WTC11 (cell line): ENCODE data around the gene IPCEF1. TPM values are rescaled to one million over a fixed set of nuclear protein-coding genes. Genes with fewer than 3 reads are reported as not detected.

Experiments
- ATAC-seq: fragments of 200-7000 bp; cut with Tn5 transposase; 2 replicates; pipeline ENCODE4 v1.10.0; 2021; ENCODE audit warnings: mild to moderate bottlenecking, moderate library complexity
- CTCF ChIA-PET: fragments of 300-600 bp; sonication (Branson Sonifier 250); formaldehyde crosslinking; loops from one replicate; lab custom pipeline; 2021; ENCODE audit warnings: antibody characterized with exemption; lab: Charles Lee
- POLR2A ChIA-PET: fragments of 350-600 bp; sonication (Branson Sonifier 250); formaldehyde crosslinking; loops from one replicate; lab custom pipeline; 2021; ENCODE audit warnings: antibody characterized with exemption; lab: Charles Lee
- DNase-seq: peaks from one replicate; pipeline ENCODE4 v3.0.0; 2021; ENCODE audit warnings: low spot score
- H3K27ac Mint-ChIP-seq: 2 replicates; pipeline ENCODE4 v1.8.0; 2021; ENCODE audit warnings: mixed read lengths
- H3K27me3 Mint-ChIP-seq: 2 replicates; pipeline ENCODE4 v1.8.0; 2021; ENCODE audit warnings: low read depth, mild to moderate bottlenecking, moderate library complexity, mixed read lengths
- H3K36me3 Mint-ChIP-seq: 2 replicates; pipeline ENCODE4 v1.8.0; 2021; ENCODE audit warnings: mixed read lengths
- H3K4me1 Mint-ChIP-seq: 2 replicates; pipeline ENCODE4 v1.8.0; 2022; ENCODE audit warnings: mixed read lengths
- H3K4me3 Mint-ChIP-seq: 2 replicates; pipeline ENCODE4 v1.8.0; 2021; ENCODE audit warnings: mild to moderate bottlenecking, moderate library complexity, mixed read lengths
- H3K9me3 Mint-ChIP-seq: 2 replicates; pipeline ENCODE4 v1.8.0; 2021; ENCODE audit warnings: mixed read lengths
- CREM ChIP-seq: sonication (generic); formaldehyde crosslinking; IDR thresholded peaks from 2 replicates; pipeline ENCODE4 v1.8.1; 2022; ENCODE audit warnings: mild to moderate bottlenecking, missing genetic modification reagents, moderate library complexity
- EMX1 ChIP-seq: fragments of 250-450 bp; sonication (Bioruptor Pico); IDR thresholded peaks from 2 replicates; pipeline ENCODE4 v1.8.0; 2021; ENCODE audit warnings: mild to moderate bottlenecking
- ETV6 ChIP-seq: sonication (generic); formaldehyde crosslinking; IDR thresholded peaks from 2 replicates; pipeline ENCODE4 v1.8.1; 2022; ENCODE audit warnings: mild to moderate bottlenecking, missing genetic modification reagents
- FOXK1 ChIP-seq: sonication (generic); formaldehyde crosslinking; IDR thresholded peaks from 2 replicates; pipeline ENCODE4 v1.8.0; 2022; ENCODE audit warnings: mild to moderate bottlenecking, moderate library complexity, missing genetic modification reagents
- GTF2I ChIP-seq: fragments of 250-450 bp; sonication (Bioruptor Pico); conservative IDR thresholded peaks from 2 replicates; pipeline ENCODE4 v1.4.0; 2021; ENCODE audit warnings: mild to moderate bottlenecking
- OVOL2 ChIP-seq: fragments of 250-450 bp; sonication (Bioruptor Pico); IDR thresholded peaks from 2 replicates; pipeline ENCODE4 v1.9.0; 2021; ENCODE audit warnings: mild to moderate bottlenecking, borderline replicate concordance
- SP1 ChIP-seq: sonication (generic); formaldehyde crosslinking; conservative IDR thresholded peaks from 2 replicates; pipeline ENCODE4 v1.8.1; 2022; ENCODE audit warnings: missing genetic modification reagents
- TCF7 ChIP-seq: sonication (generic); formaldehyde crosslinking; IDR thresholded peaks from 2 replicates; pipeline ENCODE4 v1.8.0; 2022; ENCODE audit warnings: mild to moderate bottlenecking, low read depth, missing genetic modification reagents, moderate library complexity
- ZNF317 ChIP-seq: sonication (generic); formaldehyde crosslinking; IDR thresholded peaks from 2 replicates; pipeline ENCODE4 v1.8.1; 2023; ENCODE audit warnings: low read depth, mild to moderate bottlenecking, moderate library complexity, missing genetic modification reagents, borderline replicate concordance
- ZNF416 ChIP-seq: fragments of 250-450 bp; sonication (Bioruptor Pico); IDR thresholded peaks from 2 replicates; pipeline ENCODE4 v1.9.0; 2021; ENCODE audit warnings: mild to moderate bottlenecking, inconsistent platforms
- ZNF671 ChIP-seq: fragments of 250-450 bp; sonication (Bioruptor Pico); IDR thresholded peaks from 2 replicates; pipeline ENCODE4 v1.8.0; 2021; ENCODE audit warnings: mild to moderate bottlenecking
- total RNA-seq: library from RNA; stranded (reverse); gene quantifications from 3 replicates; pipeline ENCODE4 v1.2.3, GENCODE V29; 2021
- TF ChIP-seq, protein P1 (sequence below): fragments of 200-600 bp; IDR thresholded peaks from 2 replicates; pipeline ENCODE4 v1.8.0; 2022; ENCODE audit warnings: antibody characterized with exemption
- TF ChIP-seq, protein P2 (sequence below): sonication (generic); formaldehyde crosslinking; IDR thresholded peaks from 2 replicates; pipeline ENCODE4 v1.8.0; 2022; ENCODE audit warnings: mild to moderate bottlenecking, missing genetic modification reagents
- TF ChIP-seq, protein P3 (sequence below): sonication (generic); formaldehyde crosslinking; IDR thresholded peaks from 2 replicates; pipeline ENCODE4 v1.8.0; 2022; ENCODE audit warnings: mild to moderate bottlenecking, missing genetic modification reagents
- TF ChIP-seq, protein P4 (sequence below): sonication (generic); formaldehyde crosslinking; IDR thresholded peaks from 2 replicates; pipeline ENCODE4 v1.8.1; 2023; ENCODE audit warnings: mild to moderate bottlenecking, missing genetic modification reagents
- TF ChIP-seq, protein P5 (sequence below): sonication (generic); formaldehyde crosslinking; IDR thresholded peaks from 2 replicates; pipeline ENCODE4 v1.8.1; 2022; ENCODE audit warnings: low read depth, missing genetic modification reagents, borderline replicate concordance
- TF ChIP-seq, protein P6 (sequence below): sonication (generic); formaldehyde crosslinking; IDR thresholded peaks from 2 replicates; pipeline ENCODE4 v1.8.1; 2022; ENCODE audit warnings: mild to moderate bottlenecking, missing genetic modification reagents, moderate library complexity, borderline replicate concordance
- TF ChIP-seq, protein P7 (sequence below): sonication (generic); formaldehyde crosslinking; IDR thresholded peaks from 2 replicates; pipeline ENCODE4 v1.8.1; 2022; ENCODE audit warnings: low read depth, mild to moderate bottlenecking, moderate library complexity, missing genetic modification reagents, borderline replicate concordance
- TF ChIP-seq, protein P8 (sequence below): sonication (generic); formaldehyde crosslinking; IDR thresholded peaks from 2 replicates; pipeline ENCODE4 v1.8.0; 2023; ENCODE audit warnings: mild to moderate bottlenecking, missing genetic modification reagents

Gene IPCEF1
- total RNA-seq, 1 experiment from 2014 or later = 1.3 TPM

DNA sequence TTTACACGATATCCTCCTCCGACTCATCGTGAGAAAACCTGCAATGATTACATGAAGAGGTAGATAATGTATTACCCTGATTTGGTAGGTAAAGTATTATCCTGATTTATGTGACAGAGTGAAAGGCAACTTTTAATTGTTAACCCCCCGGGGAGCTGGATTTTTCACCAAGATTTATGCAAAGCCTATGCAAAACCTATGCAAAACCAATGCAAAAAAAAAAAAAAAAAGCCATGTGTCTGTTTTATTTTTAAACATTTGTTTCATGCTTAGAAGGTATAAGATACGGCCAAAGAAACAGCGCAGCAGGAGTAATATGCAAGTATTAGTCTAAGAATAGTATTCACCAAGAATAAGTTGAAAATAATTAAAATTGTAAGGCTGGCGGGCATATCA is 109.9 kb downstream of the IPCEF1 start:
- POLR2A ChIA-PET = no interaction called here
- peak overlapping the region; percentile 89 for H3K27ac Mint-ChIP-seq
- DNase-seq (no peak), ATAC-seq (no peak)
- H3K9me3 Mint-ChIP-seq = no peaks in the 10 kb centered on the region
- H3K4me1 Mint-ChIP-seq = peaks cover 65% of the 10 kb centered on the region
- peak overlapping the region; percentile 69 for H3K4me3 Mint-ChIP-seq
- no peaks in the 10 kb centered on the region; the same call in 1 of the 2 replicates for H3K27me3 Mint-ChIP-seq
- TF ChIP-seq, protein P1, sequence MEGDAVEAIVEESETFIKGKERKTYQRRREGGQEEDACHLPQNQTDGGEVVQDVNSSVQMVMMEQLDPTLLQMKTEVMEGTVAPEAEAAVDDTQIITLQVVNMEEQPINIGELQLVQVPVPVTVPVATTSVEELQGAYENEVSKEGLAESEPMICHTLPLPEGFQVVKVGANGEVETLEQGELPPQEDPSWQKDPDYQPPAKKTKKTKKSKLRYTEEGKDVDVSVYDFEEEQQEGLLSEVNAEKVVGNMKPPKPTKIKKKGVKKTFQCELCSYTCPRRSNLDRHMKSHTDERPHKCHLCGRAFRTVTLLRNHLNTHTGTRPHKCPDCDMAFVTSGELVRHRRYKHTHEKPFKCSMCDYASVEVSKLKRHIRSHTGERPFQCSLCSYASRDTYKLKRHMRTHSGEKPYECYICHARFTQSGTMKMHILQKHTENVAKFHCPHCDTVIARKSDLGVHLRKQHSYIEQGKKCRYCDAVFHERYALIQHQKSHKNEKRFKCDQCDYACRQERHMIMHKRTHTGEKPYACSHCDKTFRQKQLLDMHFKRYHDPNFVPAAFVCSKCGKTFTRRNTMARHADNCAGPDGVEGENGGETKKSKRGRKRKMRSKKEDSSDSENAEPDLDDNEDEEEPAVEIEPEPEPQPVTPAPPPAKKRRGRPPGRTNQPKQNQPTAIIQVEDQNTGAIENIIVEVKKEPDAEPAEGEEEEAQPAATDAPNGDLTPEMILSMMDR = no peak
- TF ChIP-seq, protein P2, sequence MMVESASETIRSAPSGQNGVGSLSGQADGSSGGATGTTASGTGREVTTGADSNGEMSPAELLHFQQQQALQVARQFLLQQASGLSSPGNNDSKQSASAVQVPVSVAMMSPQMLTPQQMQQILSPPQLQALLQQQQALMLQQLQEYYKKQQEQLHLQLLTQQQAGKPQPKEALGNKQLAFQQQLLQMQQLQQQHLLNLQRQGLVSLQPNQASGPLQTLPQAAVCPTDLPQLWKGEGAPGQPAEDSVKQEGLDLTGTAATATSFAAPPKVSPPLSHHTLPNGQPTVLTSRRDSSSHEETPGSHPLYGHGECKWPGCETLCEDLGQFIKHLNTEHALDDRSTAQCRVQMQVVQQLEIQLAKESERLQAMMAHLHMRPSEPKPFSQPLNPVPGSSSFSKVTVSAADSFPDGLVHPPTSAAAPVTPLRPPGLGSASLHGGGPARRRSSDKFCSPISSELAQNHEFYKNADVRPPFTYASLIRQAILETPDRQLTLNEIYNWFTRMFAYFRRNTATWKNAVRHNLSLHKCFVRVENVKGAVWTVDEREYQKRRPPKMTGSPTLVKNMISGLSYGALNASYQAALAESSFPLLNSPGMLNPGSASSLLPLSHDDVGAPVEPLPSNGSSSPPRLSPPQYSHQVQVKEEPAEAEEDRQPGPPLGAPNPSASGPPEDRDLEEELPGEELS (CRISPR knock-in tag) = no peak
- TF ChIP-seq, protein P3, sequence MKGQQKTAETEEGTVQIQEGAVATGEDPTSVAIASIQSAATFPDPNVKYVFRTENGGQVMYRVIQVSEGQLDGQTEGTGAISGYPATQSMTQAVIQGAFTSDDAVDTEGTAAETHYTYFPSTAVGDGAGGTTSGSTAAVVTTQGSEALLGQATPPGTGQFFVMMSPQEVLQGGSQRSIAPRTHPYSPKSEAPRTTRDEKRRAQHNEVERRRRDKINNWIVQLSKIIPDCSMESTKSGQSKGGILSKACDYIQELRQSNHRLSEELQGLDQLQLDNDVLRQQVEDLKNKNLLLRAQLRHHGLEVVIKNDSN (CRISPR knock-in tag) = no peak
- TF ChIP-seq GTF2I (CRISPR knock-in tag) = no peak
- TF ChIP-seq CREM (CRISPR knock-in tag) = no peak
- TF ChIP-seq, protein P4, sequence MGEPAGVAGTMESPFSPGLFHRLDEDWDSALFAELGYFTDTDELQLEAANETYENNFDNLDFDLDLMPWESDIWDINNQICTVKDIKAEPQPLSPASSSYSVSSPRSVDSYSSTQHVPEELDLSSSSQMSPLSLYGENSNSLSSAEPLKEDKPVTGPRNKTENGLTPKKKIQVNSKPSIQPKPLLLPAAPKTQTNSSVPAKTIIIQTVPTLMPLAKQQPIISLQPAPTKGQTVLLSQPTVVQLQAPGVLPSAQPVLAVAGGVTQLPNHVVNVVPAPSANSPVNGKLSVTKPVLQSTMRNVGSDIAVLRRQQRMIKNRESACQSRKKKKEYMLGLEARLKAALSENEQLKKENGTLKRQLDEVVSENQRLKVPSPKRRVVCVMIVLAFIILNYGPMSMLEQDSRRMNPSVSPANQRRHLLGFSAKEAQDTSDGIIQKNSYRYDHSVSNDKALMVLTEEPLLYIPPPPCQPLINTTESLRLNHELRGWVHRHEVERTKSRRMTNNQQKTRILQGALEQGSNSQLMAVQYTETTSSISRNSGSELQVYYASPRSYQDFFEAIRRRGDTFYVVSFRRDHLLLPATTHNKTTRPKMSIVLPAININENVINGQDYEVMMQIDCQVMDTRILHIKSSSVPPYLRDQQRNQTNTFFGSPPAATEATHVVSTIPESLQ (CRISPR knock-in tag) = no peak
- TF ChIP-seq ETV6 = no peak
- TF ChIP-seq, protein P5, sequence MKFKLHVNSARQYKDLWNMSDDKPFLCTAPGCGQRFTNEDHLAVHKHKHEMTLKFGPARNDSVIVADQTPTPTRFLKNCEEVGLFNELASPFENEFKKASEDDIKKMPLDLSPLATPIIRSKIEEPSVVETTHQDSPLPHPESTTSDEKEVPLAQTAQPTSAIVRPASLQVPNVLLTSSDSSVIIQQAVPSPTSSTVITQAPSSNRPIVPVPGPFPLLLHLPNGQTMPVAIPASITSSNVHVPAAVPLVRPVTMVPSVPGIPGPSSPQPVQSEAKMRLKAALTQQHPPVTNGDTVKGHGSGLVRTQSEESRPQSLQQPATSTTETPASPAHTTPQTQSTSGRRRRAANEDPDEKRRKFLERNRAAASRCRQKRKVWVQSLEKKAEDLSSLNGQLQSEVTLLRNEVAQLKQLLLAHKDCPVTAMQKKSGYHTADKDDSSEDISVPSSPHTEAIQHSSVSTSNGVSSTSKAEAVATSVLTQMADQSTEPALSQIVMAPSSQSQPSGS (CRISPR knock-in tag) = no peak
- no peak for TF ChIP-seq EMX1
- TF ChIP-seq, protein P6, sequence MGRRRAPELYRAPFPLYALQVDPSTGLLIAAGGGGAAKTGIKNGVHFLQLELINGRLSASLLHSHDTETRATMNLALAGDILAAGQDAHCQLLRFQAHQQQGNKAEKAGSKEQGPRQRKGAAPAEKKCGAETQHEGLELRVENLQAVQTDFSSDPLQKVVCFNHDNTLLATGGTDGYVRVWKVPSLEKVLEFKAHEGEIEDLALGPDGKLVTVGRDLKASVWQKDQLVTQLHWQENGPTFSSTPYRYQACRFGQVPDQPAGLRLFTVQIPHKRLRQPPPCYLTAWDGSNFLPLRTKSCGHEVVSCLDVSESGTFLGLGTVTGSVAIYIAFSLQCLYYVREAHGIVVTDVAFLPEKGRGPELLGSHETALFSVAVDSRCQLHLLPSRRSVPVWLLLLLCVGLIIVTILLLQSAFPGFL = no peak
- no peak for TF ChIP-seq ZNF671 (CRISPR knock-in tag)
- CTCF ChIA-PET = no interaction called here
- H3K36me3 Mint-ChIP-seq = no peaks in the 10 kb centered on the region

DNA sequence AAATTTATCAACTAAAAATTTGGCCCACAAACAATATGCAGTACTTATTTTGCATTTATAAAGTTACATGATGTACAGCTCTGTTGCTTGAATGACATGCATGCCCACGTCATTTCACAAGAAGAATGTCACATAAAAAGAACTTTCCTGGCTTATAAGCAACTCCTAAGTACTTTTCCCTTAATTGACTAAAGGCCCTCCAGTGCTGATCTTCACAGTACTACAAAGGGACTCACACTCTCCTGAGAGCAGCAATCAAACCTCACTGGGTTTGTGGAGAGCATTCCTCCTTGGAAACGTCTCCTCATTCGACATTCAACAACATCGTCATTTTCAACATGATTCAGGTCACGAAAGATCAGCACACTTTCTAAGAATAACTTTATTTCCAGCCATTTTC is 111.1 kb downstream of the IPCEF1 start:
- Mint-ChIP-seq H3K27me3 (no peaks in the 10 kb centered on the region; the same call in 1 of the 2 replicates), H3K27ac (0 out of 2 replicates have a peak overlapping the region, but pooled peaks have one; percentile 78), H3K9me3 (no peaks in the 10 kb centered on the region), H3K4me3 (no peak overlapping the region)
- no peak for ATAC-seq
- CTCF ChIA-PET = no interaction called here
- TF ChIP-seq FOXK1 (CRISPR knock-in tag) = no peak
- no peak for TF ChIP-seq SP1 (CRISPR knock-in tag)
- TF ChIP-seq, protein P7, sequence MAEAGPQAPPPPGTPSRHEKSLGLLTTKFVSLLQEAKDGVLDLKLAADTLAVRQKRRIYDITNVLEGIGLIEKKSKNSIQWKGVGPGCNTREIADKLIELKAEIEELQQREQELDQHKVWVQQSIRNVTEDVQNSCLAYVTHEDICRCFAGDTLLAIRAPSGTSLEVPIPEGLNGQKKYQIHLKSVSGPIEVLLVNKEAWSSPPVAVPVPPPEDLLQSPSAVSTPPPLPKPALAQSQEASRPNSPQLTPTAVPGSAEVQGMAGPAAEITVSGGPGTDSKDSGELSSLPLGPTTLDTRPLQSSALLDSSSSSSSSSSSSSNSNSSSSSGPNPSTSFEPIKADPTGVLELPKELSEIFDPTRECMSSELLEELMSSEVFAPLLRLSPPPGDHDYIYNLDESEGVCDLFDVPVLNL (CRISPR knock-in tag) = no peak
- no peak for TF ChIP-seq ZNF416 (CRISPR knock-in tag)
- TF ChIP-seq, protein P8, sequence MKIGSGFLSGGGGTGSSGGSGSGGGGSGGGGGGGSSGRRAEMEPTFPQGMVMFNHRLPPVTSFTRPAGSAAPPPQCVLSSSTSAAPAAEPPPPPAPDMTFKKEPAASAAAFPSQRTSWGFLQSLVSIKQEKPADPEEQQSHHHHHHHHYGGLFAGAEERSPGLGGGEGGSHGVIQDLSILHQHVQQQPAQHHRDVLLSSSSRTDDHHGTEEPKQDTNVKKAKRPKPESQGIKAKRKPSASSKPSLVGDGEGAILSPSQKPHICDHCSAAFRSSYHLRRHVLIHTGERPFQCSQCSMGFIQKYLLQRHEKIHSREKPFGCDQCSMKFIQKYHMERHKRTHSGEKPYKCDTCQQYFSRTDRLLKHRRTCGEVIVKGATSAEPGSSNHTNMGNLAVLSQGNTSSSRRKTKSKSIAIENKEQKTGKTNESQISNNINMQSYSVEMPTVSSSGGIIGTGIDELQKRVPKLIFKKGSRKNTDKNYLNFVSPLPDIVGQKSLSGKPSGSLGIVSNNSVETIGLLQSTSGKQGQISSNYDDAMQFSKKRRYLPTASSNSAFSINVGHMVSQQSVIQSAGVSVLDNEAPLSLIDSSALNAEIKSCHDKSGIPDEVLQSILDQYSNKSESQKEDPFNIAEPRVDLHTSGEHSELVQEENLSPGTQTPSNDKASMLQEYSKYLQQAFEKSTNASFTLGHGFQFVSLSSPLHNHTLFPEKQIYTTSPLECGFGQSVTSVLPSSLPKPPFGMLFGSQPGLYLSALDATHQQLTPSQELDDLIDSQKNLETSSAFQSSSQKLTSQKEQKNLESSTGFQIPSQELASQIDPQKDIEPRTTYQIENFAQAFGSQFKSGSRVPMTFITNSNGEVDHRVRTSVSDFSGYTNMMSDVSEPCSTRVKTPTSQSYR (CRISPR knock-in tag) = no peak
- TF ChIP-seq OVOL2 (CRISPR knock-in tag) = no peak
- no peak for TF ChIP-seq TCF7 (CRISPR knock-in tag)
- TF ChIP-seq ZNF317 (CRISPR knock-in tag) = no peak
- TF ChIP-seq, all 79 proteins: peak for 0
- POLR2A ChIA-PET = no interaction called here
- DNase-seq = no peak
- Mint-ChIP-seq H3K4me1 (peaks cover 67% of the 10 kb centered on the region), H3K36me3 (no peaks in the 10 kb centered on the region)
